COLO829 (cell line): Measurements from ENCODE around the gene ARPC5.
"Not testable (repeated sequence)": the region's sequence is repeated elsewhere in the genome, so short reads cannot be mapped to it uniquely, and the experiment has no call there.

ENCODE experiments used
- DNase-seq: peaks from one replicate; pipeline ENCODE4 v3.0.0; 2012; ENCODE audit warnings: low spot score

ARPC5 gene

GRCh38 chr1:183646776-183647175, 11.2 kb upstream of the ARPC5 start:
- DNase-seq: no peak

- no peak for DNase-seq
Measured at GRCh38 chr1:183645531-183645930, 9.9 kb upstream of the ARPC5 start.

GRCh38 chr1:183642166-183642565, 6.6 kb upstream of the ARPC5 start:
- DNase-seq: no peak

- no peak for DNase-seq
Measured at GRCh38 chr1:183640193-183640592, 4.6 kb upstream of the ARPC5 start.

- DNase-seq: no peak
Measured at GRCh38 chr1:183638649-183639387, 3.2 kb upstream of the ARPC5 start.

GRCh38 chr1:183636783-183637182, 1.2 kb upstream of the ARPC5 start:
- no peak for DNase-seq

- DNase-seq: no peak
Measured at GRCh38 chr1:183636334-183636682, 725 bp upstream of the ARPC5 start.

- DNase-seq: no peak
Measured at GRCh38 chr1:183635099-183635605, 431 bp downstream of the ARPC5 start.

GRCh38 chr1:183634429-183635065, 1.0 kb downstream of the ARPC5 start:
- DNase-seq: no peak

- DNase-seq: peak; percentile 64
Measured at GRCh38 chr1:183633676-183634343, 1.8 kb downstream of the ARPC5 start.

GRCh38 chr1:183632964-183633363, 2.6 kb downstream of the ARPC5 start:
- DNase-seq: no peak

GRCh38 chr1:183632114-183632513, 3.5 kb downstream of the ARPC5 start:
- no peak for DNase-seq

- DNase-seq: peak; percentile 70
Measured at GRCh38 chr1:183630748-183631147, 4.8 kb downstream of the ARPC5 start.

- DNase-seq: no peak
Measured at GRCh38 chr1:183628537-183628936, 7.0 kb downstream of the ARPC5 start.

GRCh38 chr1:183626236-183626635, 9.3 kb downstream of the ARPC5 start:
- DNase-seq: not testable (repeated sequence)

GRCh38 chr1:183622884-183623785, 12.4 kb downstream of the ARPC5 start:
- peak; percentile 65 for DNase-seq

GRCh38 chr1:183622013-183622412, 13.6 kb downstream of the ARPC5 start:
- no peak for DNase-seq

GRCh38 chr1:183620311-183620710, 15.3 kb downstream of the ARPC5 start:
- DNase-seq: no peak

- no peak for DNase-seq
Measured at GRCh38 chr1:183619781-183620180, 15.8 kb downstream of the ARPC5 start.

GRCh38 chr1:183618202-183618601, 17.4 kb downstream of the ARPC5 start:
- DNase-seq: not testable (repeated sequence)

GRCh38 chr1:183612975-183613374, 22.6 kb downstream of the ARPC5 start:
- DNase-seq: not testable (repeated sequence)

GRCh38 chr1:183612407-183612806, 23.2 kb downstream of the ARPC5 start:
- no peak for DNase-seq
